ENCODE results near the gene TOPAZ1.

GRCh38 chr3:44252332-44252959, 10.8 kb downstream of the TOPAZ1 start:
- no peak for TF ChIP-seq CTCF (IDR thresholded peaks at IDR 0.05)
- no peak for TF ChIP-seq POLR2A (IDR thresholded peaks at IDR 0.05)

Measured in right lobe of liver (tissue), 4 donors.